B cell (primary cell): Measurements from ENCODE around the gene CCND1. TPM values are rescaled to one million over a fixed set of nuclear protein-coding genes. Genes with fewer than 3 reads are reported as not detected.

Experiments used
- ATAC-seq: fragments of 200-7000 bp; cut with Tn5 transposase; one replicate; pipeline ENCODE4 v1.10.0; 2021; ENCODE audit warnings: low read depth, mild to moderate bottlenecking, moderate number of reproducible peaks, moderate library complexity
- CTCF ChIA-PET: fragments of 350-600 bp; sonication (Branson Sonifier 250); formaldehyde crosslinking; loops from one replicate; lab custom pipeline; 2021; ENCODE audit warnings: antibody characterized with exemption, inconsistent platforms; lab: Charles Lee
- POLR2A ChIA-PET: fragments of 350-600 bp; sonication (Branson Sonifier 250); formaldehyde crosslinking; loops from one replicate; lab custom pipeline; 2021; ENCODE audit warnings: antibody characterized with exemption; lab: Charles Lee
- DNase-seq: peaks from one replicate; pipeline ENCODE4 v3.0.0; 2013
- H2AFZ ChIP-seq: 2 replicates; pipeline ENCODE4 v1.6.1; 2012; ENCODE audit warnings: mild to moderate bottlenecking, low read depth, low read length; ENCODE audit not compliant: insufficient read depth, poor library complexity, severe bottlenecking
- H3K27ac ChIP-seq, 2 donors: 1 replicate in 1 of 2; 2 replicates in 1 of 2; pipeline ENCODE4 v1.5.1; 2012 to 2013; ENCODE audit warnings: low read length in 2 of 2, mild to moderate bottlenecking in 2 of 2, moderate library complexity in 1 of 2
- H3K27me3 ChIP-seq, 4 experiments: fragments of 200-600 bp in 1 of 4; sonication (generic) in 1 of 4; replicated peaks in 1 of 4; 1 replicate in 2 of 4; 2 replicates in 2 of 4; pipeline versions ENCODE4 v1.6.1 to v1.7.0; 2013 to 2016; ENCODE audit warnings: low read length in 3 of 4, mild to moderate bottlenecking in 2 of 4, mixed read lengths in 1 of 4, moderate library complexity in 1 of 4; ENCODE audit not compliant: insufficient read depth in 4 of 4, control insufficient read depth in 3 of 4; ENCODE audit errors: control extremely low read depth in 1 of 4
- H3K36me3 ChIP-seq, 2 experiments: replicated peaks in 1 of 2; 1 replicate in 1 of 2; 2 replicates in 1 of 2; pipeline versions ENCODE4 v1.6.1 to v1.7.1; 2013; ENCODE audit warnings: low read length in 1 of 2; ENCODE audit not compliant: insufficient read depth in 2 of 2, control insufficient read depth in 1 of 2; ENCODE audit errors: control extremely low read depth in 1 of 2, extremely low read depth in 1 of 2
- H3K4me1 ChIP-seq, 2 donors: fragments of 200-600 bp in 1 of 2; sonication (generic) in 1 of 2; 1 replicate in 1 of 2; 2 replicates in 1 of 2; pipeline versions ENCODE4 v1.5.1 to v1.6.1; 2013 to 2017; ENCODE audit warnings: low read length in 2 of 2; ENCODE audit not compliant: control insufficient read depth in 2 of 2, insufficient read depth in 2 of 2
- H3K4me2 ChIP-seq: replicated peaks from 2 replicates; pipeline ENCODE3; 2012; ENCODE audit warnings: mild to moderate bottlenecking, low read depth, low read length; ENCODE audit not compliant: poor library complexity, severe bottlenecking
- H3K4me3 ChIP-seq, 5 experiments: fragments of 200-600 bp in 1 of 5; sonication (generic) in 1 of 5; 1 replicate in 3 of 5; 2 replicates in 2 of 5; pipeline versions ENCODE4 v1.5.1 to v1.7.0; 2011 to 2016; ENCODE audit warnings: low read length in 4 of 5, mild to moderate bottlenecking in 4 of 5, low read depth in 2 of 5, control low read depth in 1 of 5, moderate library complexity in 1 of 5; ENCODE audit not compliant: insufficient read depth in 1 of 5; ENCODE audit errors: control extremely low read depth in 1 of 5, extremely low read depth in 1 of 5
- H3K79me2 ChIP-seq: fragments of 200-600 bp; sonication (generic); one replicate; pipeline ENCODE4 v1.6.0; 2016; ENCODE audit warnings: low read length; ENCODE audit not compliant: control insufficient read depth, insufficient read depth
- H3K9ac ChIP-seq: fragments of 200-600 bp; sonication (generic); 2 replicates; pipeline ENCODE4 v1.6.1; 2017; ENCODE audit warnings: mild to moderate bottlenecking, low read length, moderate library complexity
- H3K9me3 ChIP-seq, 3 donors: one replicate each; pipeline versions ENCODE4 v1.6.1 to v1.7.1; 2013; ENCODE audit warnings: low read length in 2 of 3; ENCODE audit not compliant: control insufficient read depth in 2 of 3, insufficient read depth in 1 of 3; ENCODE audit errors: control extremely low read depth in 1 of 3
- H4K20me1 ChIP-seq: 2 replicates; pipeline ENCODE4 v1.6.0; 2012; ENCODE audit warnings: mild to moderate bottlenecking, low read length; ENCODE audit not compliant: insufficient read depth, control insufficient read depth, poor library complexity, severe bottlenecking
- H3K27ac Mint-ChIP-seq: one replicate; pipeline ENCODE4 v1.8.0; 2021; ENCODE audit warnings: mixed read lengths
- H3K27me3 Mint-ChIP-seq: one replicate; pipeline ENCODE4 v1.8.0; 2021; ENCODE audit warnings: mixed read lengths
- H3K4me1 Mint-ChIP-seq: one replicate; pipeline ENCODE4 v1.8.0; 2021; ENCODE audit warnings: mixed read lengths
- H3K4me3 Mint-ChIP-seq: one replicate; pipeline ENCODE4 v1.8.0; 2021; ENCODE audit warnings: mixed read lengths
- H3K9me3 Mint-ChIP-seq: one replicate; pipeline ENCODE4 v1.8.0; 2022; ENCODE audit warnings: mixed read lengths; ENCODE audit not compliant: insufficient read depth
- EZH2 ChIP-seq: IDR thresholded peaks from 2 replicates; pipeline ENCODE4 v1.6.1; 2012; ENCODE audit warnings: borderline replicate concordance, low read depth, mild to moderate bottlenecking, moderate library complexity, low read length; ENCODE audit not compliant: insufficient read depth, poor library complexity, severe bottlenecking
- WGBS: methylation state at CpG from one replicate; pipeline ENCODE4 v1.1.5; 2013; ENCODE audit warnings: missing lambda C conversion rate; ENCODE audit not compliant: insufficient coverage; 5-methylcytosine and 5-hydroxymethylcytosine counted together
- intact Hi-C: fragments of 100-400 bp; cut with micrococcal nuclease; formaldehyde crosslinking; loops from one replicate; pipeline ENCODE4 v1.10.0; 2022
- polyA plus RNA-seq: library from polyadenylated mRNA; depleted of rRNA; stranded (reverse); fragments of >200 nt; gene quantifications from 2 replicates; pipeline ENCODE4 v1.2.3, GENCODE V29; 2012
- total RNA-seq, 2 donors: library from RNA; stranded (reverse); fragments of 120-200 nt in 1 of 2; gene quantifications; 1 replicate in 1 of 2; 2 replicates in 1 of 2; pipeline versions ENCODE4 v1.2.3 to v1.2.4, GENCODE V29; 2013 to 2022
- TF ChIP-seq, protein P1 (sequence below): fragments of 200-600 bp; IDR thresholded peaks from one replicate; pipeline ENCODE4 v1.8.0; 2022; ENCODE audit warnings: antibody characterized with exemption, mild to moderate bottlenecking

Gene CCND1
- total and polyA plus RNA-seq, 2 donors (not counting 1 experiment from before 2014, with no cell fraction given): 4.9 to 8.8 TPM

DNA sequence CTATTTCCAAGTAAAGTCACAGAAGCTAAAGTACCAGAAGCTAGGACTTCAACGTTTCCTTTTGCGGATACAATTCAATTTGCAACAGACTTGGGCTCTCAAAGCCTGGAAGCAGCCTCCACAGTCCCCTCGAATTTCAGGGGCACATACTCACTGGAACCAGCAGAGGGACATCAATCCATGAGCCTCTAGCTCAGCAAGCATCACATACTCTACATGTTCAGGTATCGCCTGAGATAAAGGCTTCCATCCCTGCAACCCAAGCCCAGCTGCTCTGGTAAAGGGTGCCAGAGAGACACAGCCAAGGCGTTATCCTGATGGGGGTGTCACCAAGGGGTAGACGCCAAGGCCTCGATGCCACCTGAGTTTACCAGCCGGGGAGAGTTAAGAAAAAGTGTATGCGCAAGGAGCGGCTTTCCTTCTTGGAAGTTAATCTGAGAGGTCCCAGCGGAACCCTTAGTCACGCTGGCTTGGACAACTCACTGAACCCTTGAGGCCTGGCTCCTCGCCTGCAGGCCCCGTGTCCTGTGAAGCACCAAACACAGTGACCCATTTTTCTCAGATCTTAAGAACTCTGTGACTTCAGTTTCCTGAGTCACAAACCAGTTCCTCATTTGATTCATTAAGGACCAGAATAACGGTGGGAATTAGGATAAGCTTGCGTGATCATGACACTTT is 21.2 kb downstream of the CCND1 start:
- Histone ChIP-seq H3K79me2 (no peaks in the 10 kb centered on the region), H4K20me1 (peaks cover 3% of the 10 kb centered on the region), H2AFZ (no peak overlapping the region), H3K4me3 (no peak overlapping the region), H3K27me3 (no peaks in the 10 kb centered on the region), H3K9me3 (no peaks in the 10 kb centered on the region), H3K27ac (no peak overlapping the region), H3K9ac (no peak overlapping the region), H3K4me1 (no peaks in the 10 kb centered on the region), H3K36me3 (peaks cover 0 to 35% of the 10 kb centered on the region in 2 experiments), H3K4me2 (no peak overlapping the region)
- H3K9me3 Mint-ChIP-seq: no peaks in the 10 kb centered on the region
- H3K4me1 Mint-ChIP-seq: no peaks in the 10 kb centered on the region
- TF ChIP-seq, protein P1, sequence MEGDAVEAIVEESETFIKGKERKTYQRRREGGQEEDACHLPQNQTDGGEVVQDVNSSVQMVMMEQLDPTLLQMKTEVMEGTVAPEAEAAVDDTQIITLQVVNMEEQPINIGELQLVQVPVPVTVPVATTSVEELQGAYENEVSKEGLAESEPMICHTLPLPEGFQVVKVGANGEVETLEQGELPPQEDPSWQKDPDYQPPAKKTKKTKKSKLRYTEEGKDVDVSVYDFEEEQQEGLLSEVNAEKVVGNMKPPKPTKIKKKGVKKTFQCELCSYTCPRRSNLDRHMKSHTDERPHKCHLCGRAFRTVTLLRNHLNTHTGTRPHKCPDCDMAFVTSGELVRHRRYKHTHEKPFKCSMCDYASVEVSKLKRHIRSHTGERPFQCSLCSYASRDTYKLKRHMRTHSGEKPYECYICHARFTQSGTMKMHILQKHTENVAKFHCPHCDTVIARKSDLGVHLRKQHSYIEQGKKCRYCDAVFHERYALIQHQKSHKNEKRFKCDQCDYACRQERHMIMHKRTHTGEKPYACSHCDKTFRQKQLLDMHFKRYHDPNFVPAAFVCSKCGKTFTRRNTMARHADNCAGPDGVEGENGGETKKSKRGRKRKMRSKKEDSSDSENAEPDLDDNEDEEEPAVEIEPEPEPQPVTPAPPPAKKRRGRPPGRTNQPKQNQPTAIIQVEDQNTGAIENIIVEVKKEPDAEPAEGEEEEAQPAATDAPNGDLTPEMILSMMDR: no peak
- TF ChIP-seq EZH2: no peak
- H3K27me3 Mint-ChIP-seq: no peaks in the 10 kb centered on the region
- intact Hi-C loops: no loop called here
- no peak for DNase-seq
- POLR2A ChIA-PET: no interaction called here
- no peak overlapping the region for H3K27ac Mint-ChIP-seq
- 66% methylated on average over 13 of the region's 16 CpGs for WGBS
- ATAC-seq: no peak
- CTCF ChIA-PET: no interaction called here
- H3K4me3 Mint-ChIP-seq: no peak overlapping the region

DNA sequence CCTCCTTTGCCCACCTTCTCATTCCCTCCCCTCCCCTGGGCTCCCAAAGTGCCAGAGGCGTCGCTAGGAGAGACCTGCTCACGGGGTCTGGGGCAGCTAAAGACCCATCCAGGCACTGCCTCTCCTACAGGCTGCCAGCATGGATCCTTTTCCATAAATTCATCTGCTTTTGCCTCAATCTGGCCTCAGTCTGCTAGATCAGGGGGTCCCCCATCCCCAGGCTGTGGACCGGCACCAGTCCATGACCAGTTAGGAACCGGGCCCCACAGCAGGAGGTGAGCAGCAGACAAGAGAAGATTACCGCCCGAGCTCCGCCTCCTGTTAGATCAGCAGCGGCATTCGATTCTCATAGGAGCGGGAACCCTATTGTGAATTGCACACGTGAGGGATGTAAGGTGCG is 21.9 kb downstream of the CCND1 start:
- Histone ChIP-seq H3K79me2 (no peaks in the 10 kb centered on the region), H4K20me1 (peaks cover 6% of the 10 kb centered on the region), H3K36me3 (peaks cover 0 to 41% of the 10 kb centered on the region in 2 experiments), H3K27ac (no peak overlapping the region), H2AFZ (no peak overlapping the region), H3K27me3 (no peaks in the 10 kb centered on the region), H3K4me1 (no peaks in the 10 kb centered on the region), H3K9me3 (no peaks in the 10 kb centered on the region), H3K4me2 (no peak overlapping the region), H3K4me3 (no peak overlapping the region), H3K9ac (no peak overlapping the region)
- no peak overlapping the region for H3K4me3 Mint-ChIP-seq
- no peaks in the 10 kb centered on the region for H3K27me3 Mint-ChIP-seq
- CTCF ChIA-PET: no interaction called here
- no peak for ATAC-seq
- WGBS: 98% methylated on average over 13 of the region's 13 CpGs
- no peaks in the 10 kb centered on the region for H3K4me1 Mint-ChIP-seq
- no peak overlapping the region for H3K27ac Mint-ChIP-seq
- no peak for DNase-seq
- TF ChIP-seq EZH2: no peak
- TF ChIP-seq, protein P1: no peak
- H3K9me3 Mint-ChIP-seq: no peaks in the 10 kb centered on the region
- POLR2A ChIA-PET: no interaction called here
- intact Hi-C loops: no loop called here
